Measurements from ENCODE around the gene MEOX2. TPM values are rescaled to one million over a fixed set of nuclear protein-coding genes. Genes with fewer than 3 reads are reported as not detected.

MEOX2 gene
- total RNA-seq, 1 experiment from 2014 or later: not detected

- CTCF ChIA-PET: interaction anchor here (0.6 kb wide), 1 partner anchor 8 kb away, joined by 3 read pairs; no protein-coding TSS in a partner anchor
- BruUV-seq (replicated peaks): no TSS peak
- peaks cover 85% of the 10 kb centered on the region for H3K27me3 Mint-ChIP-seq (ENCODE audit: insufficient read depth, unreplicated experiment)
- no peak for TF ChIP-seq CTCF (IDR thresholded peaks at IDR 0.05; ENCODE audit: unreplicated experiment)
- intact Hi-C loops (cut with micrococcal nuclease): loop anchor here (10.0 kb wide), 1 partner anchor 242 kb away; no protein-coding TSS in a partner anchor
- no peak for DNase-seq (ENCODE audit: unreplicated experiment)
- H3K36me3 Mint-ChIP-seq (ENCODE audit: insufficient read depth, unreplicated experiment): no peaks in the 10 kb centered on the region
- H3K4me1 Mint-ChIP-seq (ENCODE audit: insufficient read depth, unreplicated experiment): no peaks in the 10 kb centered on the region
- POLR2A ChIA-PET: no interaction called here
- no peak overlapping the region for H3K4me3 Mint-ChIP-seq (ENCODE audit: unreplicated experiment)
- H3K27ac Mint-ChIP-seq (ENCODE audit: low read depth, unreplicated experiment): no peak overlapping the region
- no peaks in the 10 kb centered on the region for H3K9me3 Mint-ChIP-seq (ENCODE audit: unreplicated experiment)
Measured at GRCh38 chr7:15566476-15566875, 120.0 kb downstream of the MEOX2 start.

- ChIA-PET POLR2A (no interaction called here), CTCF (interaction anchor here (0.6 to 1.1 kb wide), 3 partner anchors 23 to 163 kb away, joined by 3 to 4 read pairs (median 3); no protein-coding TSS in a partner anchor)
- no peak within 1 kb of the TSS for H3K4me3 Mint-ChIP-seq (ENCODE audit: unreplicated experiment)
- peaks cover 81% of the 10 kb centered on the region for H3K27me3 Mint-ChIP-seq (ENCODE audit: insufficient read depth, unreplicated experiment)
- BruUV-seq (replicated peaks): no TSS peak
- no peaks in the 10 kb centered on the region for H3K9me3 Mint-ChIP-seq (ENCODE audit: unreplicated experiment)
- intact Hi-C loops (cut with micrococcal nuclease): loop anchor here (10.0 kb wide), 1 partner anchor 237 kb away; no protein-coding TSS in a partner anchor
- no peaks in the 10 kb centered on the region for H3K36me3 Mint-ChIP-seq (ENCODE audit: insufficient read depth, unreplicated experiment)
- no peak for TF ChIP-seq CTCF (IDR thresholded peaks at IDR 0.05; ENCODE audit: unreplicated experiment)
- no peak for DNase-seq (ENCODE audit: unreplicated experiment)
- no peaks in the 10 kb centered on the region for H3K4me1 Mint-ChIP-seq (ENCODE audit: insufficient read depth, unreplicated experiment)
- no peak within 1 kb of the TSS for H3K27ac Mint-ChIP-seq (ENCODE audit: low read depth, unreplicated experiment)
Measured at GRCh38 chr7:15561835-15562234, 124.6 kb downstream of the MEOX2 start, which contains the start of gene AGMO. Gene AGMO (minus strand): TSS chr7:15562015.

Other genes with a start within 250 kb of the MEOX2 start
- not detected in 2 replicates for gene AGMO, start 124.7 kb downstream of the MEOX2 start, total RNA-seq (2022)